CD14-positive monocyte (primary cell): ENCODE data around the gene ZFYVE1. TPM values are rescaled to one million over a fixed set of nuclear protein-coding genes. Genes with fewer than 3 reads are reported as not detected.

ENCODE experiments used
- DNase-seq, 3 donors: peaks; one replicate each; pipeline ENCODE4 v3.0.0-alpha.2; 2011 to 2022
- H2AFZ ChIP-seq: 2 replicates; pipeline ENCODE4 v1.6.0; 2012; ENCODE audit warnings: mild to moderate bottlenecking, low read depth, low read length, inconsistent platforms; ENCODE audit not compliant: insufficient read depth, poor library complexity, severe bottlenecking
- H3K27ac ChIP-seq, 2 donors: 1 replicate in 1 of 2; 2 replicates in 1 of 2; pipeline ENCODE4 v1.5.1; 2012 to 2013; ENCODE audit warnings: low read length in 2 of 2, control low read depth in 1 of 2, inconsistent platforms in 1 of 2, low read depth in 1 of 2, mild to moderate bottlenecking in 1 of 2
- H3K27me3 ChIP-seq, 2 donors: one replicate each; pipeline versions ENCODE4 v1.6.0 to v1.6.1; 2011 to 2013; ENCODE audit warnings: low read length in 2 of 2; ENCODE audit not compliant: control insufficient read depth in 2 of 2, insufficient read depth in 2 of 2
- H3K36me3 ChIP-seq, 2 donors: replicated peaks in 1 of 2; 1 replicate in 1 of 2; 2 replicates in 1 of 2; pipeline versions ENCODE4 v1.5.1 to v1.6.1; 2012 to 2013; ENCODE audit warnings: low read length in 2 of 2, control low read depth in 1 of 2, inconsistent platforms in 1 of 2, mild to moderate bottlenecking in 1 of 2; ENCODE audit not compliant: insufficient read depth in 2 of 2, control insufficient read depth in 1 of 2
- H3K4me1 ChIP-seq, 2 donors: 1 replicate in 1 of 2; 2 replicates in 1 of 2; pipeline versions ENCODE4 v1.5.1 to v1.6.1; 2012 to 2013; ENCODE audit warnings: low read length in 2 of 2, control low read depth in 1 of 2, inconsistent platforms in 1 of 2, mild to moderate bottlenecking in 1 of 2, moderate library complexity in 1 of 2; ENCODE audit not compliant: insufficient read depth in 2 of 2, control insufficient read depth in 1 of 2
- H3K4me2 ChIP-seq: replicated peaks from 2 replicates; pipeline ENCODE3; 2012; ENCODE audit warnings: low read length, moderate library complexity, mild to moderate bottlenecking; ENCODE audit not compliant: poor library complexity, severe bottlenecking; ENCODE audit errors: extremely low read depth
- H3K4me3 ChIP-seq, 3 experiments: fragments of 200-600 bp in 1 of 3; sonication (generic) in 1 of 3; replicated peaks in 1 of 3; 1 replicate in 2 of 3; 2 replicates in 1 of 3; pipeline ENCODE4 v1.5.1; 2011 to 2013; ENCODE audit warnings: low read length in 3 of 3, mild to moderate bottlenecking in 3 of 3, control low read depth in 2 of 3, low read depth in 2 of 3, inconsistent platforms in 1 of 3, moderate library complexity in 1 of 3
- H3K79me2 ChIP-seq: 2 replicates; pipeline ENCODE4 v1.6.0; 2012; ENCODE audit warnings: mild to moderate bottlenecking, control low read depth, inconsistent platforms, low read length, moderate library complexity; ENCODE audit not compliant: insufficient read depth
- H3K9ac ChIP-seq: 2 replicates; pipeline ENCODE4 v1.6.0; 2017; ENCODE audit warnings: low read length, mild to moderate bottlenecking; ENCODE audit not compliant: insufficient read depth, poor library complexity, severe bottlenecking
- H3K9me3 ChIP-seq, 2 donors: replicated peaks in 1 of 2; 1 replicate in 1 of 2; 2 replicates in 1 of 2; pipeline versions ENCODE4 v1.5.1 to v1.6.1; 2012 to 2013; ENCODE audit warnings: low read length in 2 of 2, control low read depth in 1 of 2; ENCODE audit not compliant: control insufficient read depth in 1 of 2, insufficient read depth in 1 of 2
- H4K20me1 ChIP-seq: 2 replicates; pipeline ENCODE4 v1.6.0; 2012; ENCODE audit warnings: mild to moderate bottlenecking, low read length, control low read depth, moderate library complexity; ENCODE audit not compliant: insufficient read depth
- H3K27ac Mint-ChIP-seq, 7 donors: one replicate each; pipeline ENCODE4 v1.8.0; 2020; ENCODE audit warnings: mild to moderate bottlenecking in 7 of 7, mixed read lengths in 7 of 7, moderate library complexity in 6 of 7, inconsistent platforms in 2 of 7
- H3K27me3 Mint-ChIP-seq, 3 donors: one replicate each; pipeline ENCODE4 v1.8.0; 2021 to 2022; ENCODE audit warnings: low read depth in 3 of 3, mild to moderate bottlenecking in 3 of 3, mixed read lengths in 3 of 3, moderate library complexity in 3 of 3, inconsistent platforms in 1 of 3
- H3K36me3 Mint-ChIP-seq, 2 donors: one replicate each; pipeline ENCODE4 v1.8.0; 2020; ENCODE audit warnings: mixed read lengths in 2 of 2, inconsistent platforms in 1 of 2, mild to moderate bottlenecking in 1 of 2
- H3K4me1 Mint-ChIP-seq: one replicate; pipeline ENCODE4 v1.8.0; 2020; ENCODE audit warnings: mild to moderate bottlenecking, mixed read lengths
- H3K4me3 Mint-ChIP-seq, 2 donors: one replicate each; pipeline ENCODE4 v1.8.0; 2020; ENCODE audit warnings: mild to moderate bottlenecking in 2 of 2, mixed read lengths in 2 of 2, moderate library complexity in 1 of 2
- H3K9me3 Mint-ChIP-seq, 7 donors: one replicate each; pipeline ENCODE4 v1.8.0; 2020 to 2022; ENCODE audit warnings: mixed read lengths in 7 of 7, mild to moderate bottlenecking in 6 of 7, moderate library complexity in 6 of 7, inconsistent platforms in 2 of 7
- CTCF ChIP-seq: fragments of 200-600 bp; IDR thresholded peaks from one replicate; pipeline ENCODE4 v1.8.0; 2022; ENCODE audit warnings: antibody characterized with exemption, mild to moderate bottlenecking
- WGBS: methylation state at CpG from one replicate; pipeline ENCODE4 v1.1.5; 2013; ENCODE audit warnings: missing lambda C conversion rate; ENCODE audit not compliant: insufficient coverage; 5-methylcytosine and 5-hydroxymethylcytosine counted together
- intact Hi-C, 2 donors: fragments of 100-400 bp; cut with micrococcal nuclease; formaldehyde crosslinking; loops; one replicate each; pipeline versions ENCODE4 v1.15.0 to v1.15.1; 2023
- polyA plus RNA-seq, 3 donors: library from polyadenylated mRNA; depleted of rRNA in 1 of 3; unstranded in 2 of 3; stranded (reverse) in 1 of 3; fragments of 300-500 nt in 2 of 3; fragments of >200 nt in 1 of 3; fragmentation: Illumina TruSeq in 2 of 3; gene quantifications; 1 replicate in 2 of 3; 2 replicates in 1 of 3; pipeline ENCODE4 v1.2.3, GENCODE V29; 2012 to 2021

The ZFYVE1 gene
- polyA plus RNA-seq, 3 donors = 4.9 to 18.6 (median 5.3) TPM

GRCh38 chr14:72942934-72943333 is 84.0 kb downstream of the ZFYVE1 start:
- Histone ChIP-seq H4K20me1 (no peaks in the 10 kb centered on the region), H3K4me3 (no peak overlapping the region), H3K27me3 (no peaks in the 10 kb centered on the region), H3K36me3 (peaks cover 24 to 26% of the 10 kb centered on the region in 2 donors), H3K9ac (no peak overlapping the region), H3K4me1 (peaks cover 6 to 8% of the 10 kb centered on the region in 2 donors), H3K9me3 (no peaks in the 10 kb centered on the region), H3K79me2 (no peaks in the 10 kb centered on the region), H3K4me2 (no peak overlapping the region), H3K27ac (no peak overlapping the region), H2AFZ (no peak overlapping the region)
- Mint-ChIP-seq H3K27ac (peak overlapping the region in 1 of 7 donors; percentile 13), H3K4me1 (peaks cover 7% of the 10 kb centered on the region), H3K36me3 (peaks cover 37 to 40% of the 10 kb centered on the region in 2 donors), H3K4me3 (no peak overlapping the region), H3K9me3 (peaks cover 0 to 2% (median 0%) of the 10 kb centered on the region in 7 donors), H3K27me3 (no peaks in the 10 kb centered on the region)
- 97% methylated on average over 9 of the region's 14 CpGs for WGBS
- intact Hi-C loops = no loop called here
- TF ChIP-seq CTCF = no peak
- DNase-seq = no peak

GRCh38 chr14:72941286-72941985 is 85.5 kb downstream of the ZFYVE1 start:
- no peaks in the 10 kb centered on the region for H3K79me2 ChIP-seq
- no peaks in the 10 kb centered on the region for H3K9me3 ChIP-seq
- intact Hi-C loops = no loop called here
- no peak overlapping the region for H3K4me2 ChIP-seq
- no peak overlapping the region for H3K9ac ChIP-seq
- H3K4me3 Mint-ChIP-seq = no peak overlapping the region
- WGBS = 90% methylated on average over 2 of the region's 12 CpGs
- peaks cover 24 to 26% of the 10 kb centered on the region in 2 donors for H3K36me3 ChIP-seq
- no peak overlapping the region for H3K27ac Mint-ChIP-seq
- H3K27me3 ChIP-seq = no peaks in the 10 kb centered on the region
- no peak overlapping the region for H3K4me3 ChIP-seq
- H3K27me3 Mint-ChIP-seq = no peaks in the 10 kb centered on the region
- no peak for DNase-seq
- H2AFZ ChIP-seq = no peak overlapping the region
- H3K9me3 Mint-ChIP-seq = peaks cover 0 to 2% (median 0%) of the 10 kb centered on the region in 7 donors
- no peak for TF ChIP-seq CTCF
- peaks cover 6 to 8% of the 10 kb centered on the region in 2 donors for H3K4me1 ChIP-seq
- no peaks in the 10 kb centered on the region for H4K20me1 ChIP-seq
- H3K4me1 Mint-ChIP-seq = peaks cover 7% of the 10 kb centered on the region
- H3K27ac ChIP-seq = no peak overlapping the region
- H3K36me3 Mint-ChIP-seq = peaks cover 33 to 38% of the 10 kb centered on the region in 2 donors
